ENCODE results near the gene SNTG2.

SNTG2 gene

DNA sequence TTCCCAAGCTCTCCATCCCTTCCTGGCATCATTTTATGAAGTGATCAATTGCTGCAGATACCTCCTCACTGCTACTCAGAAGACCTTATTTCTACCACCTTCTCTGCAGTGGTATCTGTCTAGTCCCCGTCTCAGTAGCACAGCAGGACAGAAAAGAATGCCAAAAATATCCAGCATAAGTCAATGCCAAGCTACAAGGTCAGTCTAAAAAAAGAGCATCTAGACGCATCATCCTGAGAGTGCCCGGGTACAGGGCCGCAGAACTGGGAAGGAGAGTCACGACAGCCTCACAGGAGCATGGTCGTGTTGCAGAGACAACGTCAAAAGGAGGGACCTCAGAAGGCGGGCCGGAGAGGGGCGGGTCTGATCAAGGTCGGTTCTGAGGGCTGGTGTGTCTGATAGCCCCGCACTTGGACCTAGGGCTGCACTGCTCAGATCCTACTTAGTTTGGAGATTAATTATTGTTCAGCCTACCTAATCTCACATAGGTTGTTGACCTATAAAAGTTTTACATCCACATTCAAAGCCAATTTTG lies 24.3 kb upstream of the SNTG2 start:
- DNase-seq (ENCODE audit: low read depth in 2 of 2), result no peak

DNA sequence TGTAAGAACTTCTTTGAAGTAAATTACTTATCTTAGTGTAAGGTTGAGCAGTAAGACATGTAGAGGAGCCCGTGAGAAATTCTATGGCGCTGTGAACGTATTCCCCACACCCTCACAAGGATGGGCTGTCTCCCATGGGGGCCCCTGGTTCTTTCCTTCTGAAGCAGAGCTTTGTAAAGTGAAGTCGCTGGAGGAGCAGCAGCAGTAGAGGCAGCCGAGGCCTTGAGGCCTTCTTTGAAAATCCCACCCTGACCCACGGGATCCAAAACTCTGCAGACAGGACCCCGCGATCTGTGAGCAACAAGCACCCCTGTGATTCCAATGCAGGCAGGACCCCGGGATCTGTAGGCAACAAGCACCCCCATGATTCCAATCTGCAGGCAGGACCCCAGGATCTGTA lies 23.8 kb upstream of the SNTG2 start:
- DNase-seq (ENCODE audit: low read depth in 2 of 2), result no peak

DNA sequence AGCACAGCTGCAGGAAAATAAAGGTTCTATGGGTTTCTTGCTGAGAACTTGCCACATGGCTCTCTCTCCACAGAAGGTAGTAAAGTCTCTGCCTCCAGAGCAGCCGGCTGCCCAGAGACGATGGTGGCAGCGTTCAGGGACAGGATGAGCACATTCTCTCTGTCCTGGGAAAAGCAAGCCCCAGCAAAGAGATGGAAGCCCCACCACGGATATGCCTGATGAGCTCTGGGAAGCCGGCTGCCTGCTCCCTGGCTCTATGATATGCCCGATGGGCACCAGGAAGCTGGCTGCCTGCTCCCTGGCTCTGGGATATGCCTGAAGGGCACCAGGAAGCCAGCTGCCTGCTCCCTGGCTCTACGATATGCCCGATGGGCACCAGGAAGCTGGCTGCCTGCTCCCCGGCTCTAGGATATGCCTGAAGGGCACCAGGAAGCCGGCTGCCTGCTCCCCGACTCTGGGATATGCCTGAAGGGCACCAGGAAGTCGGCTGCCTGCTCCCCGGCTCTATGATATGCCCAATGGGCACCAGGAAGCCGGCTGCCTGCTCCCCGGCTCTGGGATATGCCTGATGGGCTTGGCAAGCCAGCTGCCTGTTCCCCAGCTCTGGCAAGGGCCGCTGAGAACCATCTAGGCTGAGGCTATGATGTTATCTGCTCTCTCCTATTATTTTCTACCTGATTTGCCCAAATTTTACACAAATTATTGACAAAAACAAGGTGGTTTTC lies 21.5 kb upstream of the SNTG2 start:
- DNase-seq (ENCODE audit: low read depth in 2 of 2), result no peak

DNA sequence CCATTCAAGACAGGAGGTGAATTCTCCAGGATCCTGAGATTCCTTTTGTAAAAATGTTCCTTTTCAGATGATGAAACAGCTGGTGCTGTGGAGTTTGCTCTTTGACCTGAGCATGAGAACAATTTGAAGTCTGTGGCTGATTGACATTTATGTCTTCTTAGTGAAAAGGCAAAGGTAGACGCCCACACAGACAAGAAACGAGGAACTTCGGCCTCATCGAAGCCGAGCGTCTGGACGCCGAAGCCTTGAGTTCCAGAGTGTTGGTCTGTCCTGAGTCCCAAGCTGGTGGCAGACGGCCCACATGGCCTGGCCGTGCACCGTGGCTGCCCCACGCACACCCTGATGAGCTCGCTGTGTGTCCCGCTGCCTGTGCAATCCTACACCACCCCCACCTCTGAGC lies 20.7 kb upstream of the SNTG2 start:
- no peak for DNase-seq (ENCODE audit: low read depth in 2 of 2)

DNA sequence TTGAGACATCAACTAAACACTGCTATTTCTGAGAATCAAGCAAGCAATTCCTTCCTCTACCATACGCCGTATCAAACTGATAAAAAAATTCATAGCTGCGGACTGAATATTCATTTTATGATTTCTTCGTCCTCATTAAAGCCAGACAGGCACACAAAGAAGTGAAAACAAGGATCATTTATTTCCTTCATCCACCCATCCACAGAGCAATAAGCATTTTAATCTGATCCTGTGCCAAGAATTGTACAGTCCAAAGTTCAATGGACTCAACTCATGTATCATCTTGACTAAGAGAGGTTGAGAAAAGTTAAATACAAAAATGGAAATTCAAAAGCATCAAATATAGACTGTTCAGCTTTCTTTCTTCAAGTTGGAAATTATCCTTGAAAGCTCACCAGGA lies 19.7 kb upstream of the SNTG2 start:
- no peak for DNase-seq (ENCODE audit: low read depth in 2 of 2)

DNA sequence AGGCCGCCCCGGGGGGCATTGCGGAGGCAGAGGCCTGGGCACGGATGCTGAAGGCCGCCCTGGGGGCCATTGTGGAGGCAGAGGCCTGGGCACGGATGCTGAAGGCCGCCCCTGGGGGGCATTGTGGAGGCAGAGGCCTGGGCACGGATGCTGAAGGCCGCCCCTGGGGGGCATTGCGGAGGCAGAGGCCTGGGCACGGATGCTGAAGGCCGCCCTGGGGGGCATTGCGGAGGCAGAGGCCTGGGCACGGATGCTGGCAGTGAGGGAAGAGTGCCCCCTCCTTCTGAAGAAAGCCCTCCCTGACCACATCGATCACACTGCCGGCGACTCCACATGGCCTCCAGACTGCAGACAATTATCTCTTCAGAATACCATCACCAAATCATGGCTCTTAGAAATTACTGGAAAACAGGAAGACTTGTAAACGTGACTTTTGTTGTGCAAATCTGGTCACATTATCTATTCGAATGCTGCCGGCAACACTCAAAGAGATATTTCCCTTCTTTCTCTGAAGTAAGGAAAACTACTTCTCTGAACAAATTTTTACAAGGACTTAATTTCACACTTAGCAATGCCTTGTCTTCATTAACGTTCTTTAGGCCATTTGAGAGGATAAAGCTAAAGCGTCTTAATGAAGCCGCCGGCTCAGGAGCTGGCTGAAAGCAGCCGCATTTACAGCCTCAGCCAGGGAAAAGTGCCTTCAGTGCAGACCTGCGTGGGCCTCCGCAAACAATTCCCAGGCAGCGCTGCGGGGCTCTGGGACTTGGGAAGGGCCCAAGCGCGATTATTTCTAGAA lies 18.1 kb upstream of the SNTG2 start:
- no peak for DNase-seq (ENCODE audit: low read depth in 2 of 2)

DNA sequence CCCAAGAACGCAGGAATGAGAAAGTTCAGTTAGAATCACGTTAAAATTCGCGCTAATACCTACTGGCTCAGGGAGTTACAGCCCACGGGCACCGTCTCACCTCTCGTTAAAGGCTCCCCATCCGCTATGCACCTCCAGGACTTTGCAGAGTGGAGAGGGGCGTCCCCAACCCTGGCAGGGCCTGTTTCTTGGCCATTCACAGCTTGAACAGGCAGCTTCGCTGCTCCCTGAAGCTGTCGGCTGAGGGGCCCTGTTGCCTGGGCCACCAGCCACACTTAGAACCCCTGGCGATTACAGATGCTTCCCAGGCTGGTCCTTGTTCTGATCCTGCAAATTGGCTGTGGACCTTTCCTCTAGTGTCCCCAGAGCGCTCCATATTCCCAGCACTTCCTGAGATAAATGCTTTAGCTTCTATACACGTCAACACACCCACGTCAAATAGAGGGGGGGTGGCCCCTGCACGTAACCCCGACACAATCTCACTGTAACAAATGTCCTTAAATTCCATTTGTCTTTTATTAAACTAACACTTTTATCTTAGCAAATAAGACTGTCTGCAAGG lies 16.8 kb upstream of the SNTG2 start:
- DNase-seq (ENCODE audit: low read depth in 2 of 2), result no peak

DNA sequence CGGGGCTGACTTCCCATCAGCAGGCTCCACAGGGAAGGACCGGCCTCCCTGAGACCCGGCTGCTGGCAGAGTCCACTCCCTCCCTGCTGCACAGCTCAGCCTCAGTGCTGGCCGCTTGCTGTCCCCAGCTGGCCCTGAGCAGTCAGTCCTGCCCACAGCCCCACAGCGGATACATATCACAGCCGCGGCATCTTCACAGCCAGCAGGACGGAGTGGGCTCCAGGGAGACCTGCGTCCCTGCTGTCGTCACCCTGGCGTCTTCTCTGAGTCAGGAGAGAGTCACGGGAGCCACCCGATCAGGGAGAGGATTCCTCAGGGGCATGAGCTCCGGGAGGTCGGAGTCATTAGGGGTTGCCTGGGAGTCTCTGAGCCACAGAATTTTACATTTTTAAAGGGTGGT lies 13.1 kb upstream of the SNTG2 start:
- no peak for DNase-seq (ENCODE audit: low read depth in 2 of 2)

DNA sequence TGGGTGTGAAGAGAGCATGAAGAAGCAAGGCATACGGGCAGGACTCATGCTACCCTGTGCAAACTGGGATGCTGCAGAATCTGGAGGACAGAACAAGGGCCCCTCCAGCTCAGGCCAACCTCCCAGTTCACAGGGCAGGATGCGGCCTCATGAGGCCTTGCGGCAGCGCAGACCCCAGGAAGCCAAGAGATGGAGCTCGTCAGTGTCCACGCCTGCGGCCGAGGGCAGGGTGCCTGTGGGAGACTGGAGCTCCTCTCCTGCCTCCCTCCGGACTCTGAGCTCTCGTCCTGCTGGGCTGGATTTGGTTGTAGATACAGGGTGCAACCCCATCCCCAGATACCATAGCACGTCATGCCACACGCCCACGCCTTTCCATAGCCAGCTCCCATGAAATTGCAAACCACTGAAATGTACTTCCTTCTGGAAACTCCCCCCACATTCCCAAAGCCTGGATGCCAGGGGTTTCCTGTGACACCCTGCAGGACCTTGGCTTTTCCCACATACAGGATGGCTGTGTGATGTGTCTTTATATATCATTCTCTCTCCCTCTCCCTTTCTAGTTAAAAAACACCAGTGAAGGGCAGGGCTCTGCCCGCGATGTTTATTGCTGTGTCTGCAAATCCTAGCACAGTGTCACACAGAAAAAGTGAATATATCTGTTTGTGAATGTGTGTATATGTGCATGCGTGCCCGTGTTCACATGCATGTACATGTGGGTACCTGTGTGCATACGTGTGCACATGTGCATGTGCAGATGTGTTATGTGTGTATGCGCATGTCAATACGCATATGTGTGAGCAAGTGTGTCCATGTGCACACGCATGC lies 12.3 kb upstream of the SNTG2 start:
- DNase-seq (ENCODE audit: low read depth in 2 of 2), result no peak

DNA sequence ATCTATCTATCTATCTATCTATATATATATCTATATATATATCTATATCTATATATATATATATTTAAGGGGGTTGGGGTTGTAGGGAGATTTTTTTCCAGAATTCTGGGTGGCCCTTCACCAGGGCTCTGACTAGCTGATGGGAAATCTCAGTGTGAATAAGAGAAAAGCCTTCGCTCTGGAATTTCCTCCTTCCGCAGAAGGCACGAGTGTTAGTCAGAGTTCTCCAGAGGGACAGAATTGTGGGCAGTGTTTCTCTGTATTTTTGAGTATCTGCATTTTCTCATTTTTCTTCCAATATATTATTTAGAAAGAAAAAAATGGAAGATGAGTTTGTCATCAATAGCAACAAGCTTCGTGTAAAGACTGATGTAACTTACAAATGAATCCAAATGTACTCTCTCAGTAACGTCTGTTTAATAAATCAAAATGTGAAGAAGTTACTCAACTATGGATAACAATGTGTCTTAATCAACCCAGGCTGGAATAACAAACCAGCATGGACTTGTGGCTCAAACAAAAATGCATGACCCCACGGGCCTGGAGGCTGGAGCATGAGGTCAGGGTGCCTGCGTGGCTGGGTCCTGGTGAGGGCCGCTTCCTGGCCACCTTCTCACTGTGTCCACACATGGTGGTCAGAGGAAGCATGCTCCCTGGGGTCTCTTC lies 10.6 kb upstream of the SNTG2 start:
- DNase-seq (ENCODE audit: low read depth in 2 of 2), result no peak

DNA sequence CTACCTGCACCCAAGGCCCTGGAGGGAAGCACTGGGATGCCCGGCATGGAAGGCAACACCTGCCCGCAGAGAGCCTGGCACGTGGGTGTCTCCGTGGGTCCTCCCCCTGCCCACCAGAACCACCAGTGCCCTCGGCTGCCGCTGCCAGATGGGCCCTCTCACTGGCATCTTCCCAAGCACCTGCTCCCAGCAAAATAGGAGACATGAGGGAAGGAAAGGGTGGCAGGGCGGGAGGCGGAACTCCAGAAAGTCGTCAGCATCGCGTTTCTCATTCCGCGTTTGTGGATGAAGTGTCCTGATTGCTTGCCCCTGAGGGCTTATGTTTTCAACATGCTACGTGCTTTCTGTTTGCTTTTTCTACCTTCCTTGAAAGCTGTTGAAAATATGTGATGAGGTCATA lies 8.8 kb upstream of the SNTG2 start:
- DNase-seq (ENCODE audit: low read depth in 2 of 2), result no peak

DNA sequence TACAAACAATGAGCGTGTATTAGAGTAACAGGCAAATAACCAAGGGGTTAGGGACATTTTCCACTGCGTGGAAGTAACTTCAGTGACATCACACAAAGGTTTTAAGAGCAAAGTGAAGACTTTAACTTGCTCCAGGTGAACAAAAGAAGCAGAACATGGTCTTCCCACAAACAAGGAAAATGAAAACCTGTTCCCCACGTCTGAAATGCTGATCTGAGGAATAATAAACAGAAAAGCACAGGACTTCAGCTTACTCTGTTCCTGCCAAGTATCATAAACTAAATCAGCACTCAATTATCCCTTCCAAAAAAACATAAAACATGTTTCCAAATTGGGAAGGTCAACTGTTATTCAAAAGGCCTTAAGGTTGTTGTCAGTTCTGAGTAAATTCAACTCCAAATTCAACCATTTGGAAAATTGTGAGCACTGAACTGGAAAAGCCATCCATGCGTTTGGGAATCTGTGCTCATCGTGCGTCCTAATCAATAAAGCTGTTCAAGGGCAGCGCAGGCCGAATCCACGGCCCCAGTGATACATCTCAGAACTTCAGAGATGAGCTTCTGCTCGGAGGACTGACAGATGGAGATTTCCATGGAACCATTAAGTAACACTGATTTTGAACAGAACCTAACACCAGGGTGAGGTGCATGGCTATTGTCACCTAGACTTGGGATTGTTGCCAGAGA lies 7.7 kb upstream of the SNTG2 start:
- no peak for DNase-seq (ENCODE audit: low read depth in 2 of 2)

DNA sequence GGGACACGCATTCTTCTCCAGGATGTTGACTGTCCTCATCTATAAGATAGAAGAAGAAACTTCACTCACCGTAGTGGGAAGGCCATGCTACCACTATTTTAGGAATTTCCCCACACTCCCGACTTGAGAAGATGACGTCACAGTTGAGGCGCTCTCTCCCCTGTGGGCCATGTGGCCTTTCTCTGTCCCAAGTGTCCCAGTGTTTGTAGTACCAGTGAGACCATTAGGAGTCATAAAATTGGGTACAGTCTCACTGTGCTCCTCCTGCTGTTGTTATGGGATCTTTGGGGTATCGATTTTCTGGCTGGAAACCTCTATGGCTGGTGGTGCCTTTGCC lies 7.2 kb upstream of the SNTG2 start:
- no peak for DNase-seq (ENCODE audit: low read depth in 2 of 2)

DNA sequence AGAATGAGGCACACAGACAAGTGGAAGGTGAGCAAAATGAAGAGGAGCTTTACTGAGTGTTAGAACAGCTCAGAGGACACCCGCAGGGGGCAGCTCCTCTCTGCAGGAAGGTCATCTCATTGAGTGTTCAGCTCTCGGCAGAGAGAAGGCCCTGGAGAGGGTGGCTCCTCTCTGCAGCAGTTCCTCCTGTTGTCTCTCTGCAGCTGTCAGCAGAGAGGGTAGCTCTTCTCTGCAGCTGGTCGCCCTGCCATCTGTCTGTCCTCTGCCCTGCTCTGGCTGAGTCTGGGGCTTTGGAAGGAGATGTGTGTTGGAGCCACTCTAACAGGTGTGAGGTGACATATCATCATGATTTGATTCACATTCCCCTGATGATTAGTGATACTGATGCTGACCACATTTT lies 6.8 kb upstream of the SNTG2 start:
- DNase-seq (ENCODE audit: low read depth in 2 of 2), result no peak

DNA sequence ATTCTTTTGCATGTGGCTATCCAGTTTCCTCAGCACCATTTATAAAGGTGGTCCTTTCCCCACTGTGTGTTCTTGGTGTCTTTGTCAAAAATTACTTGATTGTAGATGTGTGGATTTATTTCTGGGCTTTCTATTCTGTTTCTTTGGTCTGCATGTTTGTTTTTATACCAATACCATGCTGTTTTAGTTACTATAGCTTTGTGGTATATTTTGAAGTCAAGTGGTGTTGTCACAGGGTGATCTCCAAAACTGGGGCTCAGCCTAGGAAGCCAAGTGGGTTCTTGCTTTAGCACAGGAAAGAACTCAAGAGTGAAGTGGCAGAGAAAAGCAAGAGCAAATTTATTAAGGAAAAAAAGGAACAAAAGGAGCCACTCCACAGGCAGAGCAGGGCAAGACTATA lies 6.0 kb upstream of the SNTG2 start:
- DNase-seq (ENCODE audit: low read depth in 2 of 2), result no peak

DNA sequence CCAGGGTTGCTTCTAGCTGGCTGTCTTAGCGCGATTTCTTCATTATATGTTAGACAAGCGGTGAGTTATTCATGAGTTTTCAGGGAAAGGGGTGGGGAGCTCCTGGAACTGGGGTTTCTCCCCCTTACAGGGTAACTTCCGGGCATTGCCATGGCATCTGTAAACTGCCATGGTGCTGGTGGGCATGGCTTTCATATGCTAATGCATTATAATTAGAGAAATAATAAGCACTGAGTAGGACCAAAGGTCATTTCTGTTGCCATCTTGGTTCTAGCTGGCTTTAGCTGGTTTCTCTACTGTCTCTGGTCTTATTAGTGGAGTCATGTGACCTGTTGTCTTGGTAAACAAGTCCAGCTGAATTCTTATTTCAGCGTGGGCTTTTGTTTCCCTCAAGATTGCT lies 5.5 kb upstream of the SNTG2 start:
- DNase-seq (ENCODE audit: low read depth in 2 of 2), result no peak

DNA sequence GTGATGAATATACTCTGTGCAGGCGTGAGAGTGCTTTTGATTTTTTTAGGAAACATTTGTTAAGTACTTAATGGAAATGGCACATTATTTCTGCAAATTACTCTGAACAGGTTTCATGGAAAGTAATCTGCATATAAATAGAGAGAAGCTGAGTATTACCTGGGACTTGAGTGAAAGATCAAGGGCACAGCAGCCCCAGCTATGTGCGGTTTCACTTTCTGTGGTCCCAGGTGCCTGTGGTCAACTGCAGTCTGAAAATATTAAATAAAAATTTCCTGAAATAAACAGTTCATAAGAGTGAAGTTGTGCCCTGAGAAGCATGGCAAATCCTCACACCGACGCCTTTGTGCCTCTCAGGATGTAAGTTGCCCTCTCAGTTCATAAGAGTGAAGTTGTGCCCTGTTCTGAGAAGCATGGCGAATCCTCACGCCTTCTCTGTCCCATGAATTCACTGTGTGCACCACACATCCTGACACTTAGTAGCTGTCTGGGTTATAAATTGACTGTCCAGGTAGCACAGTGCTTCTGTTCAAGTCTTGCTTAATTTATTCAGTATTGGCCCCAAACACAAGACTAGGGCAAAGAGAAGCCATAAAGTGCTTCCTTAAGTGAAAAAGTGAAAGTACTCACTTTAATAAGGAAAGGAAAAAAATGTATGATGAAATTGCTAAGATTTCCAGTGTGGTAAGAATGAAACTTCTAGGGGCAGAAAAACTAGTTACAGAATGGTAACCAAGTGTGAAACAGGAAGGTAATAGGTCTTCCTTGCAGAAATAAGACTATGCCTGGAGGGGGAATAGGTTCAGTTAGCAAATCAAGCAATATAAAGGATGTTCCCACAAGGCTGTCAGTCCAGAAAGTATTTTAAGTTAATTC lies 4.3 kb upstream of the SNTG2 start:
- no peak for DNase-seq (ENCODE audit: low read depth in 2 of 2)

DNA sequence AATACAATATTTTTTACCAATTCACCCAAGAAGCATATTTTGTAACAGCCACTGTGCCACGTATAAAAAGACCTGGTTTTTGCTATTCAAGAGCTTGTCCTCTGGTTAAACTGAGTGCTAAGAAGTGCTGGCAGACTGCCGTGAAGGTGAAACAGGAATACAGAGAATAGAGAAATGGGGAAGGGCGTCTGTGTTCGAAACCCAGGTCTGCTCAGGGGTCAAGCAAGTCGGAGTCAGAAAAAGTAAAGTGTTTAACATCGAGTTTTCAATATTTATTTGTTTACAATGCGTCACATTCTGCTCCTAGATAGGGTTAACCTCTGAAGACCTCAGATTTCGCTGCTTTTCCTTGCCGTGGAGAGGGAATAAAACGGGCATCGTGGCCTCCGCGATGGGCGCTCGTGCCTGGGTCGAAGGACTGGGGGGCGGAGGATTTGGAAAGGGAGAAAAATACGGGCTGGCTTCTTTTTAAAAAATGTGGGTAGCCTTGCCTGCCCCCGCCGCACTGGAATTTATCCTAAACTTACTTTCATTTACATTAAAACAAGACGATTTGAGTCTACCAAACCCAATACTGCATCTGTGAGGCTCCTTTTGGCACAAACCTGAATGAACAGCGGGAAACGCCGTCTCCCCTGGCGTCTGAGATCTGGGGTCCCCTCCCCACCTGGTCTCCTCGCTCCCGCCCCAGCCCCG lies 1.1 kb upstream of the SNTG2 start:
- DNase-seq (ENCODE audit: low read depth in 2 of 2), result no peak

DNA sequence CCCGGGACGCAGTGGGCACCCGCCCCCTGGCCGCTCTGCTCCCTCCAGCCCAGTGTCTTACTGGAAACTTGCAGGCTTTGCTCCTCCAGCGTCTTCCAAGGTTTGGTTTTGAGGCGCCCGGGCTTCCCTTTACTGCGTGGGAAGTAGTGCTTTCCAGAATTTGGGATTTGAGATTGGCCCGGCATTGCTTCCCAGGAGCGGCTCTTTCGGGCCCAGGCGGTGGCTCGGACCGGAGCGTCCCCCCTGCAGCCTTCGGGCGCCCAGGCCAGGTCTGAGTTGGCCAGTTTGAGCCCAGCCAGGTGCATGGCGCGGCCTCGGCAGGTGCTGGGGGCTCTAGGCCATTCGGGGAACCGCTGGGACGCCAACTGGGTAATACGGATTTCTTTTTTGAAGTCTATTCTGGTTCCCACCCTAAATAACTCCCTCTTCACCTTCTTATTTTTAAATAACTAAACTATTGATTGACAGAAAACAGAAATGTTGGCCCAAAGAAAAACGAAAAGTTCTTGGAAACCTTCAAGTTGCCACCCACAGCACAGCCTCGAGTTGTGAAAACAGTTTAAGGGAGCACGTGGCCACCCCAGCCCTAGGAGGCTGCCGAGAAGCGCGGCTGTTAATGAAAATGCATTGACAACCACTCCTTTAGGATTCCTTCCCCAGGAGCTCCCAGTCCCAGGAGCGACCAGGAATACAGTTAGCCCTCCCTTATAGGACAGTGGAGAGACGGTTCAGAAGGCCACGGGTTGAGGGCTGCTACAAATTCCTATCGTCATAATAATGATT lies 766 bp downstream of the SNTG2 start:
- DNase-seq (ENCODE audit: low read depth in 2 of 2), result no peak

Measured in stimulated activated CD4-positive, alpha-beta T cell treated with anti-CD3 and anti-CD28 coated beads, Interleukin-15, amount 100 ng/mL, for 48 hours (primary cell).